ENCODE data around the gene GALNT16. TPM values are rescaled to one million over a fixed set of nuclear protein-coding genes. Genes with fewer than 3 reads are reported as not detected.

GALNT16 gene
- total RNA-seq, 4 donors from 2014 or later, result 8.3 to 11.7 (median 10.7) TPM

GRCh38 chr14:69324341-69324931 is 64.5 kb downstream of the GALNT16 start:
- no peaks in the 10 kb centered on the region for H3K36me3 ChIP-seq
- no peaks in the 10 kb centered on the region for H3K27me3 ChIP-seq
- H3K9me3 ChIP-seq, result no peaks in the 10 kb centered on the region
- no peak for DNase-seq (ENCODE audit: low spot score in 2 of 2)
- TF ChIP-seq POLR2A (IDR thresholded peaks at IDR 0.05) (no peak), CTCF (IDR thresholded peaks at IDR 0.05) (no peak), EP300 (IDR thresholded peaks at IDR 0.05) (no peak)
- 85 to 88% methylated on average over 9 of the region's 9 CpGs for WGBS, 2 donors
- no peak overlapping the region for H3K27ac ChIP-seq
- H3K4me1 ChIP-seq, result no peaks in the 10 kb centered on the region
- H3K4me3 ChIP-seq, result no peak overlapping the region

GRCh38 chr14:69325086-69325485 is 65.1 kb downstream of the GALNT16 start:
- Histone ChIP-seq H3K27me3 (no peaks in the 10 kb centered on the region), H3K36me3 (no peaks in the 10 kb centered on the region), H3K27ac (no peak overlapping the region), H3K9me3 (no peaks in the 10 kb centered on the region), H3K4me3 (no peak overlapping the region), H3K4me1 (no peaks in the 10 kb centered on the region)
- no peak for DNase-seq (ENCODE audit: low spot score in 2 of 2)
- TF ChIP-seq CTCF (IDR thresholded peaks at IDR 0.05) (no peak), EP300 (IDR thresholded peaks at IDR 0.05) (no peak), POLR2A (IDR thresholded peaks at IDR 0.05) (no peak)
- WGBS, 2 donors, result 89 to 94% methylated on average over 8 of the region's 8 CpGs

- Histone ChIP-seq H3K36me3 (no peaks in the 10 kb centered on the region), H3K9me3 (no peaks in the 10 kb centered on the region), H3K4me1 (no peaks in the 10 kb centered on the region), H3K27me3 (no peaks in the 10 kb centered on the region), H3K4me3 (no peak overlapping the region), H3K27ac (no peak overlapping the region)
- 87 to 96% methylated on average over 6 to 7 of the region's 7 CpGs for WGBS, 2 donors
- no peak for TF ChIP-seq POLR2A (IDR thresholded peaks at IDR 0.05)
- TF ChIP-seq EP300 (IDR thresholded peaks at IDR 0.05), result no peak
- TF ChIP-seq CTCF (IDR thresholded peaks at IDR 0.05), result no peak
- no peak for DNase-seq (ENCODE audit: low spot score in 2 of 2)
Measured at GRCh38 chr14:69325646-69326265, 65.8 kb downstream of the GALNT16 start.

GRCh38 chr14:69326611-69327010 is 66.7 kb downstream of the GALNT16 start:
- Histone ChIP-seq H3K27ac (no peak overlapping the region), H3K4me1 (no peaks in the 10 kb centered on the region), H3K36me3 (no peaks in the 10 kb centered on the region), H3K9me3 (no peaks in the 10 kb centered on the region), H3K27me3 (no peaks in the 10 kb centered on the region), H3K4me3 (no peak overlapping the region)
- 70 to 74% methylated on average over 6 of the region's 6 CpGs for WGBS, 2 donors
- no peak for TF ChIP-seq CTCF (IDR thresholded peaks at IDR 0.05)
- no peak for TF ChIP-seq EP300 (IDR thresholded peaks at IDR 0.05)
- no peak for TF ChIP-seq POLR2A (IDR thresholded peaks at IDR 0.05)
- DNase-seq (ENCODE audit: low spot score in 2 of 2), result no peak

GRCh38 chr14:69327507-69327906 is 67.5 kb downstream of the GALNT16 start:
- 75 to 84% methylated on average over 4 to 5 of the region's 5 CpGs for WGBS, 2 donors
- Histone ChIP-seq H3K27ac (no peak overlapping the region), H3K4me3 (no peak overlapping the region), H3K27me3 (no peaks in the 10 kb centered on the region), H3K9me3 (no peaks in the 10 kb centered on the region), H3K4me1 (no peaks in the 10 kb centered on the region), H3K36me3 (no peaks in the 10 kb centered on the region)
- DNase-seq (ENCODE audit: low spot score in 2 of 2), result no peak
- TF ChIP-seq CTCF (IDR thresholded peaks at IDR 0.05) (no peak), POLR2A (IDR thresholded peaks at IDR 0.05) (no peak), EP300 (IDR thresholded peaks at IDR 0.05) (no peak)

Measured in tibial nerve (tissue), 4 donors.